Pericardium fibroblast (primary cell): Measurements from ENCODE around the gene TSPYL1. TPM values are rescaled to one million over a fixed set of nuclear protein-coding genes. Genes with fewer than 3 reads are reported as not detected.

ENCODE experiments used
- total RNA-seq: library from RNA; depleted of rRNA; stranded (reverse); fragments of >200 nt; gene quantifications from 2 replicates; pipeline ENCODE4 v1.2.3, GENCODE V29; 2015

The TSPYL1 gene
- total RNA-seq = 45.6 and 48.0 TPM in 2 replicates

DNA sequence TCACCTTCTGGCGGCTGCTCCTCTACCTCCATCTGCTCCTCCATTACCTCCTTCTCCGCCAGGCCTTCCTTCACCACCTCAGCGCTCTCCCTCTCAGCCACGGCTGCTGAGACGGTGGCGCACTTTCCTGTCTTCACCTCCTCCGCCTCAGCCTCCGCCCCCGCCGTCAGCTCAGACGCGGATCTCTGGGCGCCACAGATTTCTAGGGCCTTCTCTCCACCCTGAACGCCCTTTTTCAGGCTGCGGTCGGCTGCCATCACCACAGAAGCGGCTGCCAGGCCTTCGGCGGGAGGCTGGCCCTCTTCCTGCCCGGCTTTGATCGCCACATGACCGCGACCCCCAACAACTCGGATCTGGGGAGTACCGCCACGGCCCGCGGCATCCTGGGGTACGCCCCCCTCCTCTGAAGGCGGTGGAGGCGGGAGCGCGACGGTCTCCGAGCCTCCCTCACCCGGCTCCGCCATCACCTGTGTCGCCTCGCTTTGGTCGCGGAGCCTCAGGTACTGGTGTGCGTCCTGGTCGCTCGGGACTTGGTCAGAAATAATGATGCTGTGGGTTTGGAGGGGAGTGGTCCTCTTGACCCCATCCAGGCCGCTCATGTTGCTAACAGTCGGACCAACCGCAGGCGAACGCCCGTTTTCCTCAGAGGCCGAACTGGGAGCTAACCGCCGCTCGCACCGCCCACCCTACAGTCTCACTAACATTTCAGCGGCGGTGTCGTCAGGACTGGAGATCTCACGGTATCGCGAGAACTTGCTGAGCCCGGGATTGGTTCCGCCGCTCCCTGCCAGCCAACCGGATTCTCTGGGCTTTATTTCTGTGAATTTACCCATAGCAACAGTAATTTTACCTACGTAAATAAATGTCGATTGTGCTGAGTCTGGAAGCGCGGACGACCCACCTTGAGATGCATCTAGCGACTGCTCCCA, at the start of gene TSPYL1:
Gene TSPYL1 (minus strand): TSS at position 699 of the 929 bp plus-strand sequence. CDS start 100 bp downstream, at position 599.

DNA sequence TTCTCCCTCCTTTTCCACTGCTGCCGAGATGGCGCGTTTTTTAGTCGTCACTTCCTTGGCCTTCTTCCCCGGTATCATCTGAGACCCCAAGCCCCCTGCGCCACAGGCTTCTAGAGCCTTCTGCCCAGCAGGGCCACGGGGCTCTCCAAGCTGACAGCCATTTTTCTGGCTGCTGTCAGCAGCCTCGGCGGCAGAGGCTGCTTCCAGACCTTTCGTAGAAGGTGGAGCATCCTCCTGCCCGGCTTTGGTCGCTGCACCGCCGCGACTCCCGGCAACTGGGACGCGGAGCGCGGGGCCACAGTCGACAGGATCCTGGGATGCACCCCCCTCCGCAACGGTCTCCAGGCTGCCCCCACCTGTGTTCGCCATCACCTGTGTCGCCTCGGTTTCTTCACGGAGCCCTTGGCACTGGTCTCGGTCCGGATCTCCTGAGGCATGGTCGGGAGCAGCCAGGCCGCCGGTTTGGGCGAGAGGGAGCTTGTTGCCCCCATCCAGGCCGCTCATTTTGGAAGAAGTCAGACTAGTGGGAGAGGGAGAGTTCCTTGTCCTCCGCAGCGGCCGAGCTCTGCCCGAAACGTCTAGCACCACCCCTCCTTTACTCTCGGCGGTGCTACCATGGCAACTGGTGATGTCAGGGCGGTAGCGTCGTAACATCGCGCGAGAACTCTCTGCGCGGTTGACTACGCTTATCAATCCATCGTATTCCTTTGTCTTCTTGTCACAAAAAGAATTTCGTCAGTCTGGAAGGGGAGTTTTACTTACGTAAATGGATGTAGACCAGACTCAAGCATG, 26.0 kb downstream of the TSPYL1 start, which contains the start of gene TSPYL4:
Gene TSPYL4 (minus strand): TSS at position 571 of the 792 bp plus-strand sequence. CDS start 67 bp downstream, at position 504.

Other genes with a start within 250 kb of the TSPYL1 start
- gene FRK, start 219.0 kb downstream of the TSPYL1 start, total RNA-seq = 0.26 and 1.2 TPM in 2 replicates
- 4.5 and 8.1 TPM in 2 replicates for gene NT5DC1, start 179.1 kb downstream of the TSPYL1 start, total RNA-seq
- under 0.01 TPM in 1 of 2 replicates, not detected in the other for gene COL10A1, start 153.8 kb downstream of the TSPYL1 start, total RNA-seq
- 5.4 and 14.6 TPM in 2 replicates for gene TSPYL4, start 25.9 kb downstream of the TSPYL1 start, total RNA-seq
- 36.8 and 44.2 TPM in 2 replicates for gene DSE, start 91.0 kb upstream of the TSPYL1 start, total RNA-seq
- gene CALHM6, start 181.4 kb upstream of the TSPYL1 start, total RNA-seq = 0.68 and 1.8 TPM in 2 replicates
- gene CALHM5, start 231.7 kb upstream of the TSPYL1 start, total RNA-seq = 1.4 and 4.2 TPM in 2 replicates